ENCODE measurements around the gene ITGA5. TPM values are rescaled to one million over a fixed set of nuclear protein-coding genes. Genes with fewer than 3 reads are reported as not detected.

ITGA5 gene
- total RNA-seq, 1 experiment from 2014 or later, result 96.8 TPM

GRCh38 chr12:54421175-54421878 lies 2.3 kb upstream of the ITGA5 start:
- CTCF ChIA-PET, result interaction anchor here (1.7 kb wide), 1 partner anchor 22 kb away, joined by 5 read pairs; no protein-coding TSS in a partner anchor

DNA sequence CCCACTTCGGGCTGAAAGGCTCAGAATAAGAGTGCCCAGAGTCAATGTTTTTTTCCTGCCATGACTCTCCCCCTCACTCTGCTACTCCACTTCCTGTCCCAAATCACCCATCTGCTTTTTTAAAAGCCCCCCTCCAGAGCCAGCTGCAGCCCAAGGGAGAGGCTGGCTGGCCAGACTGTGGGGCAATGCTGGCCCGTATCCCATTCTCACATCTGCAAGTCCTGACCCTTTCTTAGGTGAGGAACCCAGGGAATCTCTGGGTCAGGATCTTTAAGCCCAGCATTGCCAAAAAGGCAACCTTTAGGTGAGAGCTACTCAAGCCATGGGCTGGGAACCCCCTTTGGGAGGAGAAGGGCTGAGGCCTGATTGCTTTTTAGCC lies 1.7 kb upstream of the ITGA5 start:
- intact Hi-C loops (cut with micrococcal nuclease; ENCODE audit: unreplicated experiment), result no loop called here
- H3K36me3 ChIP-seq (ENCODE audit: insufficient read depth, low read length, poor library complexity, severe bottlenecking), result no peaks in the 10 kb centered on the region
- POLR2A ChIA-PET (ENCODE audit: low non-redundant PET), result no interaction called here
- no peaks in the 10 kb centered on the region for H3K9me3 ChIP-seq (ENCODE audit: low read depth, low read length, poor library complexity, severe bottlenecking)
- CTCF ChIA-PET, result interaction anchor here (1.7 kb wide), 1 partner anchor 21 kb away, joined by 5 read pairs; no protein-coding TSS in a partner anchor
- H3K4me1 ChIP-seq (ENCODE audit: insufficient read depth, low read length, poor library complexity, severe bottlenecking), result peaks cover 41% of the 10 kb centered on the region
- BruUV-seq (replicated peaks), result no TSS peak
- H3K27me3 ChIP-seq (replicated peaks; ENCODE audit: insufficient read depth, low read depth, low read length, poor library complexity), result no peaks in the 10 kb centered on the region
- H3K27ac ChIP-seq (ENCODE audit: low read depth, low read length, poor library complexity, severe bottlenecking), result peak overlapping the region; percentile 29
- DNase-seq (ENCODE audit: low spot score), result no peak
- TF ChIP-seq, protein P1, sequence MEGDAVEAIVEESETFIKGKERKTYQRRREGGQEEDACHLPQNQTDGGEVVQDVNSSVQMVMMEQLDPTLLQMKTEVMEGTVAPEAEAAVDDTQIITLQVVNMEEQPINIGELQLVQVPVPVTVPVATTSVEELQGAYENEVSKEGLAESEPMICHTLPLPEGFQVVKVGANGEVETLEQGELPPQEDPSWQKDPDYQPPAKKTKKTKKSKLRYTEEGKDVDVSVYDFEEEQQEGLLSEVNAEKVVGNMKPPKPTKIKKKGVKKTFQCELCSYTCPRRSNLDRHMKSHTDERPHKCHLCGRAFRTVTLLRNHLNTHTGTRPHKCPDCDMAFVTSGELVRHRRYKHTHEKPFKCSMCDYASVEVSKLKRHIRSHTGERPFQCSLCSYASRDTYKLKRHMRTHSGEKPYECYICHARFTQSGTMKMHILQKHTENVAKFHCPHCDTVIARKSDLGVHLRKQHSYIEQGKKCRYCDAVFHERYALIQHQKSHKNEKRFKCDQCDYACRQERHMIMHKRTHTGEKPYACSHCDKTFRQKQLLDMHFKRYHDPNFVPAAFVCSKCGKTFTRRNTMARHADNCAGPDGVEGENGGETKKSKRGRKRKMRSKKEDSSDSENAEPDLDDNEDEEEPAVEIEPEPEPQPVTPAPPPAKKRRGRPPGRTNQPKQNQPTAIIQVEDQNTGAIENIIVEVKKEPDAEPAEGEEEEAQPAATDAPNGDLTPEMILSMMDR (conservative IDR thresholded peaks at IDR 0.05; ENCODE audit: low read depth, low read length), result no peak
- TF ChIP-seq EZH2 (IDR thresholded peaks at IDR 0.05; ENCODE audit: borderline replicate concordance, low read depth, low read length, poor library complexity, severe bottlenecking), result no peak
- H3K4me3 ChIP-seq (ENCODE audit: low read depth, low read length, poor library complexity, severe bottlenecking), result no peak overlapping the region

More at GRCh38 chr12:54421175-54421878, 2.3 kb upstream of the ITGA5 start:
- TF ChIP-seq EZH2 (IDR thresholded peaks at IDR 0.05; ENCODE audit: borderline replicate concordance, low read depth, low read length, poor library complexity, severe bottlenecking), result no peak
- TF ChIP-seq, protein P1 (conservative IDR thresholded peaks at IDR 0.05; ENCODE audit: low read depth, low read length), result no peak
- POLR2A ChIA-PET (ENCODE audit: low non-redundant PET), result no interaction called here
- BruUV-seq (replicated peaks), result no TSS peak
- DNase-seq (ENCODE audit: low spot score), result no peak
- Histone ChIP-seq H3K27me3 (replicated peaks; ENCODE audit: insufficient read depth, low read depth, low read length, poor library complexity) (no peaks in the 10 kb centered on the region), H3K36me3 (ENCODE audit: insufficient read depth, low read length, poor library complexity, severe bottlenecking) (no peaks in the 10 kb centered on the region), H3K4me3 (ENCODE audit: low read depth, low read length, poor library complexity, severe bottlenecking) (no peak overlapping the region), H3K4me1 (ENCODE audit: insufficient read depth, low read length, poor library complexity, severe bottlenecking) (peaks cover 37% of the 10 kb centered on the region), H3K9me3 (ENCODE audit: low read depth, low read length, poor library complexity, severe bottlenecking) (no peaks in the 10 kb centered on the region), H3K27ac (ENCODE audit: low read depth, low read length, poor library complexity, severe bottlenecking) (peak overlapping the region; percentile 29)
- intact Hi-C loops (cut with micrococcal nuclease; ENCODE audit: unreplicated experiment), result no loop called here

- POLR2A ChIA-PET (ENCODE audit: low non-redundant PET), result no interaction called here
- Histone ChIP-seq H3K4me3 (ENCODE audit: low read depth, low read length, poor library complexity, severe bottlenecking) (peak overlapping the region; percentile 94), H3K4me1 (ENCODE audit: insufficient read depth, low read length, poor library complexity, severe bottlenecking) (peaks cover 51% of the 10 kb centered on the region), H3K36me3 (ENCODE audit: insufficient read depth, low read length, poor library complexity, severe bottlenecking) (no peaks in the 10 kb centered on the region), H3K27ac (ENCODE audit: low read depth, low read length, poor library complexity, severe bottlenecking) (peak overlapping the region; percentile 90), H3K27me3 (replicated peaks; ENCODE audit: insufficient read depth, low read depth, low read length, poor library complexity) (no peaks in the 10 kb centered on the region), H3K9me3 (ENCODE audit: low read depth, low read length, poor library complexity, severe bottlenecking) (no peaks in the 10 kb centered on the region)
- TF ChIP-seq EZH2 (IDR thresholded peaks at IDR 0.05; ENCODE audit: borderline replicate concordance, low read depth, low read length, poor library complexity, severe bottlenecking), result no peak
- TF ChIP-seq, protein P1 (conservative IDR thresholded peaks at IDR 0.05; ENCODE audit: low read depth, low read length), result no peak
- CTCF ChIA-PET, result interaction anchor here (0.6 to 2.4 kb wide), 6 partner anchors 14 to 1934 kb away, joined by 3 to 9 read pairs (median 5); no protein-coding TSS in a partner anchor
- no TSS peak for BruUV-seq (replicated peaks)
- no peak for DNase-seq (ENCODE audit: low spot score)
- intact Hi-C loops (cut with micrococcal nuclease; ENCODE audit: unreplicated experiment), result no loop called here
Observed at GRCh38 chr12:54418441-54419087, 502 bp downstream of the ITGA5 start.

All from A673 (cell line).